Fibroblast of upper back skin (primary cell): Measurements from ENCODE around the gene ITPR2.
"Not testable (repeated sequence)": the region's sequence is repeated elsewhere in the genome, so short reads cannot be mapped to it uniquely, and the experiment has no call there.

Experiments used
- DNase-seq: peaks from one replicate; pipeline ENCODE4 v3.0.0-alpha.2; 2013

The ITPR2 gene

GRCh38 chr12:26832822-26833742 is at the start of gene ITPR2:
ITPR2 (minus strand) TSS chr12:26833194; CDS start chr12:26832781, 413 bp downstream.
- DNase-seq: peak; percentile 90

- no peak for DNase-seq
Measured at GRCh38 chr12:26880625-26881024, 47.6 kb upstream of the ITPR2 start.

DNA sequence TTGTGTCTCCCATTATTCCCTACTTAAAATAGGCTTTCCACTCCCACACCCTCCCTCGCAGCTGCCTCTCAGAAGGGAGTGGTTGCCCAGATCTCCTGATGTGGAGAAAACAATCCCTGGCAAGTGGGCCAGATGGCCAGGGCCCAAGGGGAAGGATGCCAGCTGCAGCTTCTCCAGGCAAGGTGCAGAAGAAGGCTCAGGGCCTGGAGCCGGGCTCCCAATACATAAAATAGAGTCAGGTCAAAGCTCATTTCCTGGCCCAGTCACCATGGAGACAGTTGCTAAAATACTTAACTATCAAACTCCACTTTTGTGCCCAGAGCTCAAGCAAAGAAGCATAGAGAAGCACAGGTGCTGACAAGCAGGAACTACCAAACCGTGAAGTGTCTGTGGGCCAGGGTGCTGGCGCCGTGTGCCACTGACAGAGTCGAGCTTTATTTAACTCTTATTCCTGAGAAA is 45.7 kb upstream of the ITPR2 start:
- DNase-seq: no peak

GRCh38 chr12:26874501-26875296 is 41.7 kb upstream of the ITPR2 start:
- DNase-seq: no peak

DNA sequence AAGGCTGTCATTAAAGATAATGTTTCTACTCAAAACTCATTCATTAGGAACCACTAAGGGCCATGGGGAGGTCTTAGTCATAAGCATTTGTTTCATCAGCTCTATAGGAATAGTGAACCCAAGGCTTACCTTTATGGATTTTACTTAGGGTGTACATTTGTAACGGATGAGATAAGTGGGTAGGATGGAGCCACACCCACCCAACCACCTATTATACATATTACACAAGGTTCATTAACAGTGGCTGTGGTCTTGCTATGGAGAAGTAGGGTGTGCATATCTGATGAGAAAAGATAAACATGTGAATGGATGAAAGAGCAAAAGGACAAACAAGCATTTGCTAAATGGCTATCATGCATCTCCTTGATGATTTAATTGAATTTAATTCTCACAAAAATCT is 39.6 kb upstream of the ITPR2 start:
- no peak for DNase-seq

DNA sequence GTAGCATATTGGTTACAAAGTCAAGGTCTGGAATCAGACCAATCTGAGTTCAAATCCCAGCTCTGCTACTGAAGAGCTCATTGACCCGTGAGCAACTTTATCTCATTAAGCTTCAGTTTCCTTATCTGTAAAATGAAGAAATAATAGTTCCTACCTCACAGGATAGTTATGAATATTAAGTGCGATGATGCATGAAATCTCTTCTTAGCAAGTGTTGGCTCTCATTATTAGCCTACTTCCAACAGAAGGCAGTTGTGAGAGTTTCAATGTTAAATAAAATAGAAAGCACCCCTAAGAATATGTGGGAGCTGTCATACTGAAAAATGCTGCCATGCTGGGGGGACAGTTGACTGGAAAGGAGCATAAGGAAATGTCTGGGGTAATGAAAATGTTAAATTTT is 39.0 kb upstream of the ITPR2 start:
- DNase-seq: no peak

DNA sequence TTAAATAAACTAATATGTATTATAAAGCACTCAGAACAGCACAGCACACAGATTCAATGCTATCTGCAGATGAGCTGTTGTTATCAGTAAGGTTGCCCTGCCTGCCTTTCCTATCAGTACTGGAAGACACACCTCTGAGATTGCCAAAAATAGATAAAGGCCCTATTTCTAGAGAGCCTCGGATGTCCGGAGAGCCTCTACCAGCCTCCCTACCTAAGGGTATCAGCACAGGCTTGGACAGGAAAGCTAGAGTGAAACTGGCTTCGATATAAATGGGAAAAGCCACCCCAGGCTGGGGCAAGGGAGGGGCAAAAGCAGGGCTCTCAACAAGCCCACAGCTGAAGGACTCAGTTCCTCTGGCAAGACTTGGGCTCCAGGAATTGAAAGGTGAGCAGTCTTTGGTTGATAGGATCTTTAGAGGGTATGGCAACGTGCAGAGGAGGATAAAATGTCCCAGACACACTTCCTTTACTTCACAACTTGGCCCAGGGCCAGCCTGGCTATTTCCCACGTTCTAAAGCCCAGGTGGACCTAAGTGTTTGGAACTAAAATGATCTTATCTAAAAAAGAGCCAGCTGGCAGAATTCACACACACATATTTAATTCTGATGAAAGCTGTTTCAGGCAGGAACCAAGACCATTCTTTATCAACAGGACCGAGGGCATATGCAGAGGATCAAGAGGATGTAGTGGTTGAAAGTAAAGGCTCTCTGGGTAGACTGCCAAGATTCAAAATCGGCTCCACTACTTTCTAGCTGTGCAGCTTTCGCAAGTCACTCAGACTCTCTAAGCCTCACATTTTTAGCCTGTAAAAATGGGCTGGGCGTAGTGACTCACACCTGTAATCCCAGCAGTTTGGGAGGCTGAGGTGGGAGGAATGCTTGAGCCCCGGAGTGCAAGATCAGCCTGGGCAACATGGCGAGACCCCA is 37.8 kb upstream of the ITPR2 start:
- DNase-seq: peak; percentile 59

GRCh38 chr12:26869908-26870459 is 37.0 kb upstream of the ITPR2 start:
- no peak for DNase-seq

DNA sequence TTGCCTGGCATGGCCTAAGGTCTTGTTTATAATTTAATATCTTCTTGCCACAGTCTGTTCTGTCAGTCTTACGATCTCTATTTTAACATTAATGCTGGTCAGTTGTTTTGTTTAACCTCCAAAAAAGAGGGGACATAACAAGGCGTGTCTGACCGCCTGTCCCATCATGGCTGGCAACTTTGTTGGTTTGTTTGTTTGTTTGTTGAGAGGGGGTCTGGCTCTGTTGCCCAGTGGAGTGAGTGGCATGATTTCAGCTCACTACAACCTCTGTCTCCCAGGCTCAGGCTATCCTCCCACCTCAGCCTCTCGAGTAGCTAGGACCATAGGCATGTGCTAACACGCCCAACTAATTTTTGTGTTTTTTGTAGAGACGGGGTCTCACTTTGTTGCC is 36.1 kb upstream of the ITPR2 start:
- no peak for DNase-seq

GRCh38 chr12:26868447-26869103 is 35.6 kb upstream of the ITPR2 start:
- no peak for DNase-seq

DNA sequence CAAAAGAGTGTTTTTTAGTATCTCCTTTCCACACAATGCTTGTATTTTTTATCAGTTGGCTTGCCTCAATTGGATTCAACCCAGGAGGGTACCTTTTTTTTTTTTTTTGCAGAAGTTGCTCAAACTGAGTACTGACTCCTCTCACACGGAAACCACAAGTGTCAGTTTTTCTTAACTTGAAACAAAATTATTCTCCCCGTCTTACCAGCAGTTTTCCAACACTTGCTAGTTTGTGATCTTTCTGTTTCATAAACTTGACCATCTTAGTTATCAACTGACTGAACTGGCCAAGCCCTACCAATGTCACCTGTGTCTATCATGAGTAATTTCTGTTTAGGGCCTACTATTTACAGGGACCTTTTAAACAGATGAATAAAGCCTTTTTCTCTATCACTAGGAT is 34.1 kb upstream of the ITPR2 start:
- no peak for DNase-seq

DNA sequence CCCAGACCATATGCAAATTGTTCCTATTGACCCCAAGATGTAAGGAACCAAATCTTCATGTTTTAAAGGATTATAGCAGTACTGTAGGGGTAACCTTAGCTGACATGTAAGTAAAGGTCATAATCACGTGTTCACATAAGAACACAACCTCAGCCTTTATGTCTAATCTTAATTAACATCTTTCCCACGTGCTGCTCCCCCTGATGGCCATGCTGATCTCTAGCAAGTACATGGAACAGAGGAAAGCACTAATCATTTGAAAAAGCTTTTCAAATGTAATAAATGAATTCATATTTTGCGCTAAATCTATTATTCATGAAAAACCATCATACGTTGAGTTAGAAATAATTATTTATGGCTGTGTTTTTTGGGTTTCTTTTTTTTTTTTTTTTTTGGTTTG is 30.5 kb upstream of the ITPR2 start:
- DNase-seq: no peak

DNA sequence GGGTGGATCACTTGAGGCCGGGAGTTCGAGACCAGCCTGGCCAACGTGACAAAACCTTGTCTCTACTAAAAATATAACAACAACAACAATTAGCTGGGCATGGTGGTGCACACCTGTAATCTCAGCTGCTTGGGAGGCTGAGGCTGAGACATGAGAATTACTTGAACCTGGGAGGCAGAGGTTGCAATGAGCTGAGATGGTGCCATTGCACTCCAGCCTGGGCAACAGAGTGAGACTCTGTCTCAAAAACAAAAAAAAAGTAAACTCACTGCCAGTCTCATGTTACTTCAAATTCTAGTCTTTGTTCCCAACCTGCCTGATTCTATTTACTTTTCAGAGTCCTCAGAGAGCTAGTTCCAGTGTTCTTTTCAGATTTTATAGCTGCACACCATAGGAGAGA is 29.8 kb upstream of the ITPR2 start:
- DNase-seq: not testable (repeated sequence)

GRCh38 chr12:26861690-26862089 is 28.7 kb upstream of the ITPR2 start:
- no peak for DNase-seq

DNA sequence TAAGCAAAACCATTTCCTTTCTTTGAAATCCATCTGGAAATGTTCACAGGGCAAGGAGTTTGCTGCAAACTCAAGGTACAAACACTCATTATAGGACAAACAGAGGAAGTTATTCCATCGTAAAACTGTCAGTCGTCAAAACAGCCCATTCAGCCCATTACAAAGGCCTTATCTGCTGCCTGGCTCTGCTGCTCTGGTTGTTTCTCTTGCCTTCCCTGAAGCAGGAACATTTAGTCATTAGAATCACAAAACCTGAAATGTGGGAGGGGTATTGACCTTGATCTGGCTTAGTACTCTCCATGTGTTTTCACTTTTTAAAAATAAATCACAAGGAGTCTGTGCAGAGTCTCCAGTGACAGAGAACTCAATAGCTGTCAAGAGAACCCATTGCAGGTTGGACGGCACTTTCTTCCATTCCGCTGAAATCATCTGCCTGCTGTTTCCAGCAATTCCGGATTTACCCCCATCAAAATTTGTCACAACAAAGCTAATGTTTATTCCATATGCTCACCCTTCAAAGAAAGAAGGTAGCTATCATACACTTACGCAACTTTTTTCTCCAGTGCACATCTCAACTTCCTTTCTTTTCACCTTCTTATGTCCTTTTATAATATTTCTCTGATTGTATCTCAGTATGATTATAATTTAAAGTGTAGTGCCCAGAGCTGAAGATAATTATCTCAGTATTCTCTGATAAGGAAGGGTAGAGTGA is 24.6 kb upstream of the ITPR2 start:
- DNase-seq: no peak

DNA sequence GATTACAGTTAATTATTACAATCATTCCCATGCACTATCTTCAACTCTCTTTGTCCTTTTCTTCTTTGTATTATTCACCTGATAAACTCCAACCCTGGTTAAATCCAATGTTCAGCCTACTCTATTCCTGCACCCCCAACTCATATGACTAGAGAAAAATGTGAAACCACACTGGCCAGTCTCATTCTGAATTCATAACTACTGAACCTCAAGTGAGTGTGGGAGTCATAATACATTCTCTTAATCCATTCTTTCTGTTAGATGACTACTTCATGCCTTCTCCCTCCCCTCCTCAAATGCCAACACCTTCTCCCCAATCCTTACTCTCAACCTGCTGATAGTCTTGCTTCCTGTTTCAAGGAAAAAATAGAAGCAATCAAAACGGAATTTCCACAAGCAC is 22.3 kb upstream of the ITPR2 start:
- DNase-seq: no peak

DNA sequence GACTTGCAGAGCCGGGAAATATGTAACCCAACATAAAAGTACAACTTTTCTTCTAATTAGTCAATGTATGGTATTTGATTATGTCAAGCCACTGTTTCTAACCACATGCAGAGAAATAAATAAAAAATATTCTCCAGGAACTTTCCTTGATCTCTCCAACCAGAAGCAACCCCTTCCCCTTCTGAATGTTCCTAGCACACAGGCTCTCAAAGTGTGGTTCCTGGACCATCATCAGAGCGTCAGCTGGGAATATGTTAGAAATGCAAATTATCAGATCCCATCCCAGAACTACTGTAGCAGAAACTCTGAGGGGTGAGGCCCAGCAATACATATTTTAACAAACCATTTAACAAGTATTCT is 21.0 kb upstream of the ITPR2 start:
- DNase-seq: no peak

DNA sequence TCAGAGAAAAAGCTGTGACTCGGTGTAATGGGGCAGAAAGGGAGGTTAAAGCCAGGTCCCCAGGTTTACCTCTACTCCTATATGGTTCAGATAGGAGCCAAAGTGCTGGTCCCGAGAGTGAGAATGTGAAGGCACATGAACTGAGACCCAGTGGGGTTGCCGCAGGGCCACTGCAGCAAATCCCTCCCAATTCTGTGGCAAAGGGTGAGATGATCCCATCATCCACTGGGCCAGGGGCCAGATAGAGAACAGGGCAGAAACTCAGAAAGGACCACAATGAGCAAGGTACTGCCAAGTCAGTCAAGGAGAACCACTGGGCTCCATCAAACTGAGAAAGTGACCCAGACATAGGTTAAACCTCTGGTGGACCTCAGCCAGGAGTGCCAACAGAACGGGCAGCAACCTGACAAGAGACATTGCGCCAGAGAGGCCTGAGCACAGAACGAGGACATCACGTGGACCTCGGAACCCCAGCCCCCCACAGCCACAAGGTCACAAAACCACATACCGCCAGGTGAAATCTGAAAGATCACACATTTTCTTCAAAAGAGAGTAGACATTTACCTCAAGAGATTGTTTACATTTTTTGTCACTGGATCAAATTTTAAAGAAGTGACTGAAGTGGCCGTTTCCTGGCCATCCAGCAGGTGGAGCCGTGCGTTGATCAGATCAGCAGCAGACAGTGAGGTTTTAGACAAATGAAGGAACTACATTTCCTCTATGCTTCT is 20.5 kb upstream of the ITPR2 start:
- DNase-seq: peak; percentile 51

- DNase-seq: no peak
Measured at GRCh38 chr12:26851031-26851809, 18.2 kb upstream of the ITPR2 start.
